Ammon's horn (tissue), 1 donor: ENCODE results near the gene TEP1.
A peak's percentile ranks its signal among the peaks of the same experiment; 100 is the strongest.
"Not testable (repeated sequence)": the region's sequence is repeated elsewhere in the genome, so short reads cannot be mapped to it uniquely, and the experiment has no call there.

Experiments
- DNase-seq: peaks from one replicate; pipeline ENCODE4 v3.0.0-alpha.2; 2016; ENCODE audit warnings: low spot score

Gene TEP1

DNA sequence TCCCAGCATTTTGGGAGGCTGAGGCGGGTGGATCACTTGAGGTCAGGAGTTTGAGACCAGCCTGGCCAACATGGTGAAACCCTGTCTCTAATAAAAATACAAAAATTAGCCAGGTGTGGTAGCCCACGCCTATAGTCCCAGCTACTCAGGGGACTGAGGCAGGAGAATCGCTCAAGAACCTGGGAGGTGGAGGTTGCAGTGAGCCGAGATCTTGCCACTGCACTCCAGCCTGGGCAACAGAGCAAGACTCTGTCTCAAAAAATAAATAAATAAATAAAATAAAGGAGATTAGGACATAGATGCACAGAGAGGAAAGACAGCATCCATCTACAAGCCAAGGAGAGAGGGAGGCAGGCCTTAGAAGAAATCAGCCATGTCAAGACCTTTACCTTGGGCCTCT lies 72.3 kb downstream of the TEP1 start:
- DNase-seq, result not testable (repeated sequence)

DNA sequence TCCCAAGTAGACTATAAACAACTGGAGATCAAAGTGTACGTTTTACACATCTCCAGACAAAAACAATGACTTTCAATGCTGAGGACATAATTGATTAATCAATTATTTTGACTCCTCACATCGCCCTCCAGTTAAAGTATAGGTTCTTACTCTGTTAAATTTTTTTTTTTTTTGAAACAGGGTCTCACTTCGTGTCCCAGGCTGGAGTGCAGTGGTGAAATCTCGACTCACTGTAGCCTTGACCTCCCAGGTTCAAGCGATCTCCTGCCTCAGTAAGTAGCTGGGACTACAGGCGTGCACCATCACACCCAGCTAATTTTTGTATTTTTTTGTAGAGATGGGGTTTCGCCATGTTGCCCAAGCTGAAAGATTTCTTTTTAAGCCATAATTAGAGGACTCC lies 79.3 kb downstream of the TEP1 start:
- no peak for DNase-seq

DNA sequence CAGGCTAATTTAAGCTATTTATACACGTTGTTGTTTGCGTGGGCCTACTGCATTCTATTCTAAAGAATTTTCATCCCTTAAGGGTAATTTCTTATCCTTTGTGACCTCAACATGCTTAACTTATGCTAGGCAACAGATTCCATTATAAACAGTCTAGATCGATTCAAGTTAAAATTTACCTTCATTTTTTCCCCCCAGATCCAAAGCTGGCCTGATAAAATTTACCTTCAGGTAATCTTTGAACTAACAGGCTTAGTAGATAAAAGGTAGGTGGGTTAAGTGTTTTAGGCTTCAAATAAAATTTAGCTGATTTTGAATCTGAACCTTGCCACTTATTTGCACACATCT lies 79.8 kb downstream of the TEP1 start:
- DNase-seq, result no peak

DNA sequence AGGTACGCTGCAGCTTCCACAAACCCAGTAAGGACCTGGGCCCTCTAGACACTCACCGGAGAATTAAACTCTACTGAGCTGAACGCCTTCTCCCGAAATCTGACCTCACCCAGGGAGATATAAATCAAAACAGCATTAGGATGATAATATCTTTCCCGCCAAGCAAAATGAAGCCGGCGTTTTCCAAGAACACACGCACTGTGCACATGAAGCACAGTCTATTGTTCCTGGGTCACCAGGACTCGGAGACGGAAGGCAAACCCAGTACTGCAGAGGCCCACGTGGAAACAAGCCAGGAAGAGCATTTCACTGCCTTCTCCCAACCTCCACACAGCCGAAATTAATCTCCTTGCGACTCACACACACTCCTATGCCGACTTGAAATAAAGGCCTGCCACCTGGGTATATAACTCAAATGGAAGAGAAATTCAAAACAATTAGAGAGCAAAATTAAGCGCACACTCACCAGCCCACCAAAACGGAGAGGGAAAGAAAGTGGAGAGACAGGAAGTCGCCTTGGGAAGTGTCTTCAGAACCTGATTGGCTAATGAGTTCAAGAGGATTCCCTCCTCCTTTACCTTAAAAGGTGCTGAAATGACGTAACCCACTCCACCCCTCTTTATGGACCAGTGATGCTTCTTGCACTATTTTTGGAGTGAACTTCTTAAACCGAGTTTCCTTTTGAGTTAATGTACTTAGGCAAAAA lies 80.4 kb downstream of the TEP1 start, which contains the start of gene CCNB1IP1:
Gene CCNB1IP1 (minus strand): TSS at position 492 of the 706 bp plus-strand sequence. CDS start 16,756 bp downstream, outside the sequence.
- DNase-seq, result peak; percentile 92

GRCh38 chr14:20332431-20332787 lies 80.9 kb downstream of the TEP1 start:
- DNase-seq, result no peak

- no peak for DNase-seq
These were observed 82.2 kb downstream of the TEP1 start for GRCh38 chr14:20331053-20331613.

GRCh38 chr14:20329355-20329754 lies 83.9 kb downstream of the TEP1 start:
- no peak for DNase-seq

GRCh38 chr14:20328705-20329104 lies 84.6 kb downstream of the TEP1 start:
- DNase-seq, result no peak

GRCh38 chr14:20327005-20327869 lies 86.1 kb downstream of the TEP1 start:
- peak; percentile 79 for DNase-seq

DNA sequence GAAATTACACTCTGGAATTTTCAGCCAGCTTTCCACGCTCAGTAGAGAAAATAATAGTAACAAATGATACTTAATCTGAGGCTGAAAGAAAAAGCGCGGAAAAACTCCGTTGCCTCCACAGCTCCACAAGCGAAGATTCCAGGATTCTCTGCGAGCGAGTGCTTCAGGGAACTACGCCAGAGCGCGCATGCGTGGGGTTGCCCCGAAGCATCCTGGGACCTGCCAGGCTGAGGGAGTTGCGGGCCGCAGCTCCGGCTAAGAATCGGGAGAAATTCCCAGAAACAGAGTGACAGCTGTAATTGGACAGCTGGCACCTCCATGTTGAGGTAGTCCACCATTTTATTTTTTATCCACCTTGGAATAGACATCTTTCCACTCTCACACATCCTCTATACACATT lies 95.6 kb downstream of the TEP1 start:
- DNase-seq, result no peak
